GM12878 (cell line): Measurements from ENCODE around the gene NPC2. TPM values are rescaled to one million over a fixed set of nuclear protein-coding genes. Genes with fewer than 3 reads are reported as not detected.

ENCODE experiments used
- ATAC-seq: fragments of 200-7000 bp; cut with Tn5 transposase; 3 replicates; pipeline ENCODE4 v1.9.1; 2020; ENCODE audit warnings: mild to moderate bottlenecking, moderate library complexity
- BruUV-seq: library from RNA; stranded (reverse); fragments of 400-500 nt; replicated peaks from 2 replicates; lab custom pipeline; 2021; lab: Mats Ljungman, UMichigan
- CTCF ChIA-PET: fragments of 300-600 bp; sonication (Branson Sonifier 250); formaldehyde crosslinking; extraction: SDS; loops from one replicate; lab custom pipeline; 2021; ENCODE audit warnings: inconsistent platforms; lab: Yijun Ruan, JAX
- POLR2A ChIA-PET: fragments of 350-600 bp; formaldehyde crosslinking; extraction: SDS; loops from one replicate; lab custom pipeline; 2021; ENCODE audit warnings: inconsistent platforms; lab: Charles Lee
- RAD21 ChIA-PET: fragments of 300-600 bp; sonication (Branson Sonifier 250); formaldehyde crosslinking; loops from one replicate; lab custom pipeline; 2023; ENCODE audit warnings: antibody characterized with exemption; ENCODE audit not compliant: unreplicated experiment; lab: Charles Lee
- SMC1A ChIA-PET: fragments of 300-600 bp; sonication (Branson Sonifier 250); formaldehyde crosslinking; loops from one replicate; lab custom pipeline; 2023; ENCODE audit not compliant: unreplicated experiment, uncharacterized antibody; lab: Charles Lee
- DNase-seq: peaks from one replicate; pipeline ENCODE4 v3.0.0-alpha.2; 2011; ENCODE audit warnings: low read depth, low spot score
- FAIRE-seq: peaks from 3 replicates; lab custom pipeline; 2011; peaks lifted over from hg19 to GRCh38; lab: Jason Lieb, UNC
- H2AFZ ChIP-seq: 2 replicates; pipeline ENCODE4 v1.6.0; 2011; ENCODE audit warnings: low read depth, low read length, control low read depth; ENCODE audit not compliant: control insufficient read depth
- H3K27ac ChIP-seq: 2 replicates; pipeline ENCODE4 v1.5.1; 2011; ENCODE audit warnings: control low read depth; ENCODE audit not compliant: control insufficient read depth, insufficient read depth
- H3K27me3 ChIP-seq, 2 experiments: replicated peaks in 1 of 2; 2 replicates each; pipeline versions ENCODE4 v1.6.0 to v1.6.1; 2011; ENCODE audit warnings: low read length in 1 of 2; ENCODE audit not compliant: control insufficient read depth in 2 of 2, insufficient read depth in 2 of 2
- H3K36me3 ChIP-seq, 2 experiments: 2 replicates each; pipeline ENCODE4 v1.5.1; 2011; ENCODE audit warnings: low read length in 1 of 2; ENCODE audit not compliant: control insufficient read depth in 2 of 2, insufficient read depth in 2 of 2
- H3K4me1 ChIP-seq: 2 replicates; pipeline ENCODE4 v1.6.1; 2011; ENCODE audit warnings: mild to moderate bottlenecking, low read length, moderate library complexity, mixed read lengths; ENCODE audit not compliant: control insufficient read depth, insufficient read depth
- H3K4me2 ChIP-seq: 2 replicates; pipeline ENCODE4 v1.6.0; 2011; ENCODE audit warnings: control low read depth; ENCODE audit not compliant: control insufficient read depth, insufficient read depth
- H3K4me3 ChIP-seq: fragments of 200-600 bp; sonication (generic); 2 replicates; pipeline ENCODE4 v1.5.1; 2016
- H3K79me2 ChIP-seq: 2 replicates; pipeline ENCODE4 v1.6.0; 2011; ENCODE audit warnings: low read length; ENCODE audit not compliant: control insufficient read depth, insufficient read depth
- H3K9ac ChIP-seq: 2 replicates; pipeline ENCODE4 v1.8.0; 2011; ENCODE audit warnings: low read length, control low read depth, mixed read lengths; ENCODE audit not compliant: control insufficient read depth, insufficient read depth
- H3K9me3 ChIP-seq: replicated peaks from 3 replicates; pipeline ENCODE4 v1.5.1; 2011; ENCODE audit warnings: mild to moderate bottlenecking, low read length; ENCODE audit not compliant: control insufficient read depth, insufficient read depth
- H4K20me1 ChIP-seq: 2 replicates; pipeline ENCODE4 v1.6.0; 2011; ENCODE audit not compliant: control insufficient read depth, insufficient read depth
- ASH2L ChIP-seq: fragments of 300-600, 200-600 bp; sonication (generic); IDR thresholded peaks from 2 replicates; pipeline ENCODE4 v1.6.1; 2017; ENCODE audit warnings: low read depth, mild to moderate bottlenecking, borderline replicate concordance
- BCLAF1 ChIP-seq: fragments of 450-650 bp; IDR thresholded peaks from 2 replicates; pipeline ENCODE4 v1.6.1; 2017; ENCODE audit warnings: antibody characterized with exemption, mild to moderate bottlenecking, moderate library complexity
- DPF2 ChIP-seq: fragments of 450-650 bp; IDR thresholded peaks from 2 replicates; pipeline ENCODE4 v1.6.1; 2017; ENCODE audit warnings: mild to moderate bottlenecking
- POLR2AphosphoS2 ChIP-seq: IDR thresholded peaks from 2 replicates; pipeline ENCODE4 v1.6.1; 2011; ENCODE audit warnings: low read depth, mild to moderate bottlenecking, low read length, improper control_type of control experiment, moderate library complexity
- RFX5 ChIP-seq: IDR thresholded peaks from 2 replicates; pipeline ENCODE4 v1.6.1; 2011; ENCODE audit warnings: low read depth, low read length, improper control_type of control experiment
- STAT1 ChIP-seq: fragments of 450-650 bp; conservative IDR thresholded peaks from 2 replicates; pipeline ENCODE4 v1.6.1; 2014; ENCODE audit warnings: antibody characterized with exemption, mild to moderate bottlenecking
- TAF1 ChIP-seq: IDR thresholded peaks from 2 replicates; pipeline ENCODE4 v1.6.1; 2011; ENCODE audit warnings: mild to moderate bottlenecking, low read depth, low read length, borderline replicate concordance
- WRNIP1 ChIP-seq: IDR thresholded peaks from 2 replicates; pipeline ENCODE4 v1.6.1; 2011; ENCODE audit warnings: low read depth, low read length, improper control_type of control experiment, borderline replicate concordance
- in situ Hi-C: fragments of 300-500 bp; cut with MboI; formaldehyde crosslinking; loops from 9 replicates; pipeline ENCODE4 v1.14.3; 2018; ENCODE audit warnings: mixed read lengths
- intact Hi-C: fragments of 100-400 bp; cut with micrococcal nuclease; formaldehyde crosslinking; loops from one replicate; pipeline ENCODE4 v1.14.2; 2022; ENCODE audit not compliant: unreplicated experiment
- polyA plus RNA-seq, 11 experiments: library from polyadenylated mRNA; depleted of rRNA in 4 of 11; unstranded in 6 of 11; stranded (reverse) in 5 of 11; fragments of >200 nt; fragmentation: Nextera tagmentation in 4 of 11; fragmentation: Illumina TruSeq in 1 of 11; extraction: Ambion mirVana in 4 of 11; extraction: Trizol in 1 of 11; gene quantifications; 1 replicate in 1 of 11; 2 replicates in 10 of 11; pipeline versions ENCODE4 v1.2.1 to v1.2.3, GENCODE V29; 2011 to 2016; ENCODE audit warnings: inconsistent platforms in 2 of 11, missing spikeins in 2 of 11, low read depth in 1 of 11
- total RNA-seq, 4 experiments: library from RNA; depleted of rRNA in 3 of 4; stranded (reverse); fragments of >200 nt in 3 of 4; fragmentation: Illumina TruSeq in 1 of 4; extraction: Trizol in 1 of 4; gene quantifications; 2 replicates each; pipeline versions ENCODE4 v1.2.1 to v1.2.3, GENCODE V29; 2013 to 2021
- TF ChIP-seq, protein P1 (sequence below): fragments of 450-650 bp; formaldehyde crosslinking; IDR thresholded peaks from 2 replicates; pipeline ENCODE4 v1.4.0; 2022; ENCODE audit warnings: mild to moderate bottlenecking, moderate library complexity

NPC2 gene
- total and polyA plus RNA-seq, 10 of the 15 experiments (the other 5 are each of a cell fraction or from before 2014, with no cell fraction given), result 29.5 to 109 (median 59.1) TPM

- intact Hi-C loops, result no loop called here
- Histone ChIP-seq H3K27ac (no peak overlapping the region), H3K4me3 (no peak overlapping the region), H3K9ac (no peak overlapping the region), H3K79me2 (no peaks in the 10 kb centered on the region), H4K20me1 (no peaks in the 10 kb centered on the region), H3K4me1 (no peaks in the 10 kb centered on the region), H3K4me2 (no peak overlapping the region), H3K27me3 (no peaks in the 10 kb centered on the region; a peak in 1 of 4 replicates), H2AFZ (no peak overlapping the region), H3K9me3 (no peaks in the 10 kb centered on the region), H3K36me3 (no peaks in the 10 kb centered on the region)
- ATAC-seq, result no peak
- no TSS peak for BruUV-seq
- RAD21 ChIA-PET, result no interaction called here
- POLR2A ChIA-PET, result no interaction called here
- CTCF ChIA-PET, result no interaction called here
- DNase-seq, result no peak
- in situ Hi-C loops, result no loop called here
- SMC1A ChIA-PET, result interaction anchor here (0.8 to 1.1 kb wide), 3 partner anchors 12 to 15 kb away, joined by 3 to 5 read pairs (median 4); no protein-coding TSS in a partner anchor
- no peak for FAIRE-seq
- TF ChIP-seq, protein P1, sequence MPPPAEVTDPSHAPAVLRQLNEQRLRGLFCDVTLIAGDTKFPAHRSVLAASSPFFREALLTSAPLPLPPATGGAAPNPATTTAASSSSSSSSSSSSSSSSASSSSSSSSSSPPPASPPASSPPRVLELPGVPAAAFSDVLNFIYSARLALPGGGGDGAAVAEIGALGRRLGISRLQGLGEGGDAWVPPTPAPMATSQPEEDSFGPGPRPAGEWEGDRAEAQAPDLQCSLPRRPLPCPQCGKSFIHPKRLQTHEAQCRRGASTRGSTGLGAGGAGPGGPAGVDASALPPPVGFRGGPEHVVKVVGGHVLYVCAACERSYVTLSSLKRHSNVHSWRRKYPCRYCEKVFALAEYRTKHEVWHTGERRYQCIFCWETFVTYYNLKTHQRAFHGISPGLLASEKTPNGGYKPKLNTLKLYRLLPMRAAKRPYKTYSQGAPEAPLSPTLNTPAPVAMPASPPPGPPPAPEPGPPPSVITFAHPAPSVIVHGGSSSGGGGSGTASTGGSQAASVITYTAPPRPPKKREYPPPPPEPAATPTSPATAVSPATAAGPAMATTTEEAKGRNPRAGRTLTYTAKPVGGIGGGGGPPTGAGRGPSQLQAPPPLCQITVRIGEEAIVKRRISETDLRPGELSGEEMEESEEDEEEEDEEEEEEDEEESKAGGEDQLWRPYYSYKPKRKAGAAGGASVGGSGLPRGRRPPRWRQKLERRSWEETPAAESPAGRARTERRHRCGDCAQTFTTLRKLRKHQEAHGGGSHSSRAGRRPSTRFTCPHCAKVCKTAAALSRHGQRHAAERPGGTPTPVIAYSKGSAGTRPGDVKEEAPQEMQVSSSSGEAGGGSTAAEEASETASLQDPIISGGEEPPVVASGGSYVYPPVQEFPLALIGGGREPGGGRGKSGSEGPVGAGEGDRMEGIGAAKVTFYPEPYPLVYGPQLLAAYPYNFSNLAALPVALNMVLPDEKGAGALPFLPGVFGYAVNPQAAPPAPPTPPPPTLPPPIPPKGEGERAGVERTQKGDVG (CRISPR knock-in tag), result no peak
- TF ChIP-seq WRNIP1 (no peak), TAF1 (no peak), BCLAF1 (no peak), RFX5 (no peak), STAT1 (no peak), ASH2L (no peak), POLR2AphosphoS2 (no peak), DPF2 (no peak)
Measured at GRCh38 chr14:74442757-74443156, 50.3 kb downstream of the NPC2 start.
